HFFc6 (cell line): Measurements from ENCODE around the gene ADCY2. TPM values are rescaled to one million over a fixed set of nuclear protein-coding genes. Genes with fewer than 3 reads are reported as not detected.

Source experiments
- DNase-seq: peaks from one replicate; pipeline ENCODE4 v3.0.0-alpha.2; 2018
- H3K27ac Mint-ChIP-seq: 2 replicates; pipeline ENCODE4 v1.8.0; 2020; ENCODE audit warnings: mild to moderate bottlenecking, mixed read lengths
- H3K27me3 Mint-ChIP-seq: 2 replicates; pipeline ENCODE4 v1.8.0; 2021; ENCODE audit warnings: mild to moderate bottlenecking, moderate library complexity, mixed read lengths; ENCODE audit not compliant: insufficient read depth
- H3K36me3 Mint-ChIP-seq: 2 replicates; pipeline ENCODE4 v1.8.0; 2021; ENCODE audit warnings: low read depth, mixed read lengths
- H3K4me1 Mint-ChIP-seq: 2 replicates; pipeline ENCODE4 v1.8.0; 2020; ENCODE audit warnings: low read depth, mixed read lengths
- H3K4me3 Mint-ChIP-seq: 2 replicates; pipeline ENCODE4 v1.8.0; 2020; ENCODE audit warnings: mild to moderate bottlenecking, moderate library complexity, mixed read lengths
- H3K9me3 Mint-ChIP-seq: 2 replicates; pipeline ENCODE4 v1.8.0; 2020; ENCODE audit warnings: mild to moderate bottlenecking, mixed read lengths
- total RNA-seq, 6 experiments: library from RNA; stranded (reverse); fragmentation: NEBNext Ultra II Directional; extraction: Animal tissue kit (Norgen Biotek cat#: 25700); gene quantifications; 2 replicates in 1 of 6; 3 replicates in 5 of 6; pipeline ENCODE4 v1.2.3, GENCODE V29; 2021
- TF ChIP-seq, protein P1 (sequence below): fragments of 200-600 bp; sonication (generic); IDR thresholded peaks from 2 replicates; pipeline ENCODE4 v1.5.0; 2021; ENCODE audit warnings: antibody characterized with exemption, mild to moderate bottlenecking

The ADCY2 gene
- total RNA-seq, 6 experiments from 2014 or later: not detected

- TF ChIP-seq, protein P1, sequence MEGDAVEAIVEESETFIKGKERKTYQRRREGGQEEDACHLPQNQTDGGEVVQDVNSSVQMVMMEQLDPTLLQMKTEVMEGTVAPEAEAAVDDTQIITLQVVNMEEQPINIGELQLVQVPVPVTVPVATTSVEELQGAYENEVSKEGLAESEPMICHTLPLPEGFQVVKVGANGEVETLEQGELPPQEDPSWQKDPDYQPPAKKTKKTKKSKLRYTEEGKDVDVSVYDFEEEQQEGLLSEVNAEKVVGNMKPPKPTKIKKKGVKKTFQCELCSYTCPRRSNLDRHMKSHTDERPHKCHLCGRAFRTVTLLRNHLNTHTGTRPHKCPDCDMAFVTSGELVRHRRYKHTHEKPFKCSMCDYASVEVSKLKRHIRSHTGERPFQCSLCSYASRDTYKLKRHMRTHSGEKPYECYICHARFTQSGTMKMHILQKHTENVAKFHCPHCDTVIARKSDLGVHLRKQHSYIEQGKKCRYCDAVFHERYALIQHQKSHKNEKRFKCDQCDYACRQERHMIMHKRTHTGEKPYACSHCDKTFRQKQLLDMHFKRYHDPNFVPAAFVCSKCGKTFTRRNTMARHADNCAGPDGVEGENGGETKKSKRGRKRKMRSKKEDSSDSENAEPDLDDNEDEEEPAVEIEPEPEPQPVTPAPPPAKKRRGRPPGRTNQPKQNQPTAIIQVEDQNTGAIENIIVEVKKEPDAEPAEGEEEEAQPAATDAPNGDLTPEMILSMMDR: no peak
- Mint-ChIP-seq H3K4me1 (no peaks in the 10 kb centered on the region), H3K36me3 (no peaks in the 10 kb centered on the region), H3K27me3 (peaks cover 3% of the 10 kb centered on the region), H3K4me3 (no peak overlapping the region), H3K27ac (no peak overlapping the region), H3K9me3 (no peaks in the 10 kb centered on the region)
- no peak for DNase-seq
Observed at GRCh38 chr5:7834982-7835381, 439.0 kb downstream of the ADCY2 start.

GRCh38 chr5:7837403-7837802 is 441.5 kb downstream of the ADCY2 start:
- H3K36me3 Mint-ChIP-seq: no peaks in the 10 kb centered on the region
- no peak overlapping the region for H3K27ac Mint-ChIP-seq
- H3K4me3 Mint-ChIP-seq: no peak overlapping the region
- no peaks in the 10 kb centered on the region; the same call in 1 of the 2 replicates for H3K9me3 Mint-ChIP-seq
- DNase-seq: no peak
- no peaks in the 10 kb centered on the region for H3K4me1 Mint-ChIP-seq
- TF ChIP-seq, protein P1: no peak
- peaks cover 3% of the 10 kb centered on the region for H3K27me3 Mint-ChIP-seq

- Mint-ChIP-seq H3K4me3 (no peak overlapping the region), H3K27ac (no peak overlapping the region), H3K27me3 (peaks cover 14% of the 10 kb centered on the region), H3K36me3 (no peaks in the 10 kb centered on the region), H3K4me1 (no peaks in the 10 kb centered on the region), H3K9me3 (no peaks in the 10 kb centered on the region; the same call in 1 of the 2 replicates)
- no peak for DNase-seq
- TF ChIP-seq, protein P1: no peak
Observed at GRCh38 chr5:7842531-7842930, 446.6 kb downstream of the ADCY2 start.

DNA sequence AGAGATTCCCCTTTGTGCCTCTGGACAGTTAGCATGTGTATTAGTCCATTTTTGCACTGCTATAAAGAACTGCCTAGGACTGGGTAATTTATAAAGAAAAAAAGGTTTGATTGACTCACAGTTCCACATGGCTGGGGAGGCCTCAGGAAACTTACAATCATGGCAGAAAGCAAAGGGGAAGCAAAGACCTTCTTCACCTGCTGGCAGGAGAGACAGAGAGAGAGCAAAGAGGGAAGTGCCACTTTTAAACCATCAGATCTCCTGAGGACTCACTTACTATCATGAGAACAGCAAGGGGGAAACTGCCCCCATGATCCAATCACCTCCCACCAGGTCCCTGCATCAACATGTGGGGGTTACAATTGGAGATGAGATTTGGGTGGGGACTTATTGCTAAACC is 449.0 kb downstream of the ADCY2 start:
- no peaks in the 10 kb centered on the region for H3K4me1 Mint-ChIP-seq
- no peaks in the 10 kb centered on the region; the same call in 1 of the 2 replicates for H3K9me3 Mint-ChIP-seq
- H3K27me3 Mint-ChIP-seq: peaks cover 27% of the 10 kb centered on the region
- no peak overlapping the region for H3K4me3 Mint-ChIP-seq
- DNase-seq: no peak
- TF ChIP-seq, protein P1: no peak
- no peak overlapping the region for H3K27ac Mint-ChIP-seq
- H3K36me3 Mint-ChIP-seq: no peaks in the 10 kb centered on the region

- H3K4me1 Mint-ChIP-seq: no peaks in the 10 kb centered on the region
- DNase-seq: no peak
- H3K27ac Mint-ChIP-seq: no peak overlapping the region
- TF ChIP-seq, protein P1: no peak
- no peaks in the 10 kb centered on the region; the same call in 1 of the 2 replicates for H3K9me3 Mint-ChIP-seq
- no peak overlapping the region for H3K4me3 Mint-ChIP-seq
- peaks cover 29% of the 10 kb centered on the region for H3K27me3 Mint-ChIP-seq
- H3K36me3 Mint-ChIP-seq: no peaks in the 10 kb centered on the region
Observed at GRCh38 chr5:7845557-7845956, 449.6 kb downstream of the ADCY2 start.

GRCh38 chr5:7846327-7846726 is 450.4 kb downstream of the ADCY2 start:
- no peaks in the 10 kb centered on the region; the same call in 1 of the 2 replicates for H3K9me3 Mint-ChIP-seq
- TF ChIP-seq, protein P1: no peak
- H3K27ac Mint-ChIP-seq: no peak overlapping the region
- no peaks in the 10 kb centered on the region for H3K4me1 Mint-ChIP-seq
- H3K4me3 Mint-ChIP-seq: no peak overlapping the region
- H3K27me3 Mint-ChIP-seq: peaks cover 32% of the 10 kb centered on the region
- DNase-seq: no peak
- H3K36me3 Mint-ChIP-seq: no peaks in the 10 kb centered on the region
